GM12872 (cell line): ENCODE results near the gene MRPL24.

ENCODE experiments used
- CTCF ChIP-seq: IDR thresholded peaks from 3 replicates; pipeline ENCODE4 v1.5.1; 2011; ENCODE audit warnings: low read depth, mild to moderate bottlenecking, low read length, moderate library complexity; ENCODE audit not compliant: insufficient read depth

Gene MRPL24

GRCh38 chr1:156697481-156697880, 43.4 kb downstream of the MRPL24 start:
- no peak for TF ChIP-seq CTCF

GRCh38 chr1:156696755-156697154, 44.1 kb downstream of the MRPL24 start:
- no peak for TF ChIP-seq CTCF

GRCh38 chr1:156694690-156694962, 46.3 kb downstream of the MRPL24 start:
- no peak for TF ChIP-seq CTCF

GRCh38 chr1:156693848-156694689, 46.8 kb downstream of the MRPL24 start:
- no peak for TF ChIP-seq CTCF

- no peak for TF ChIP-seq CTCF
Measured at GRCh38 chr1:156692925-156693847, 47.7 kb downstream of the MRPL24 start.

GRCh38 chr1:156692441-156692924, 48.4 kb downstream of the MRPL24 start:
- TF ChIP-seq CTCF = no peak

- TF ChIP-seq CTCF = no peak
Measured at GRCh38 chr1:156691665-156692440, 49.0 kb downstream of the MRPL24 start.
